Measurements from ENCODE around the gene SLC16A10.

Gene SLC16A10

GRCh38 chr6:111068109-111068865, 19.0 kb upstream of the SLC16A10 start:
- TF ChIP-seq BHLHE40 (IDR thresholded peaks at IDR 0.05; ENCODE audit: borderline replicate concordance) (no peak), ARNT (IDR thresholded peaks at IDR 0.05) (no peak), FOXK2 (IDR thresholded peaks at IDR 0.05) (no peak), ELF4 (IDR thresholded peaks at IDR 0.05) (no peak), TARDBP (IDR thresholded peaks at IDR 0.05) (no peak), NFRKB (IDR thresholded peaks at IDR 0.05) (no peak), LEF1 (IDR thresholded peaks at IDR 0.05; ENCODE audit: borderline replicate concordance) (no peak), SP1 (IDR thresholded peaks at IDR 0.05) (no peak), L3MBTL2 (conservative IDR thresholded peaks at IDR 0.05) (no peak), HDGF (IDR thresholded peaks at IDR 0.05; ENCODE audit: borderline replicate concordance) (no peak), FOXA1 (IDR thresholded peaks at IDR 0.05) (no peak), ZNF384 (IDR thresholded peaks at IDR 0.05) (no peak)
- CTCF ChIA-PET = interaction anchor here (1.5 kb wide), 1 partner anchor 11 kb away, joined by 7 read pairs; no protein-coding TSS in a partner anchor
- no peak for DNase-seq (ENCODE audit: extremely low spot score)
- POLR2A ChIA-PET = no interaction called here

DNA sequence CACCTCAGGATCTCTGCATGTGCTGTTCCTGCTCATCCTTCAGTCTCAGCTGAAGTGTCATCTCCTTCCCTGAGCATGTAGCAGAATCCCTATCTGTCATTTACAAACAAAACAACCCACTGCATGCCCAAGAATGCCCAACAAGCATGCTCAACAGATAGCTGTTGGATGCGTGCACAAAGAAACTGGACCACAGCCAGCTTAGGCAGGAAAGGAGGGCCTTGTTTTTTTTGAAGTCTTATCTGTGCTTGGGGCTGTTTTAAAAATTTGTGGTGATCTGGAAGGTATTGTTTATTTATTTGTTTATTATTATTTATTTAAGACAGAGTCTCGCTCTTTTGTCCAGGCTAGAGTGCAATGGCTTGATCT, 18.5 kb upstream of the SLC16A10 start:
- POLR2A ChIA-PET = no interaction called here
- CTCF ChIA-PET = interaction anchor here (1.5 kb wide), 1 partner anchor 12 kb away, joined by 7 read pairs; no protein-coding TSS in a partner anchor
- DNase-seq (ENCODE audit: extremely low spot score) = no peak
- no peak for TF ChIP-seq PKNOX1 (IDR thresholded peaks at IDR 0.05)
- no peak for TF ChIP-seq FOXM1 (IDR thresholded peaks at IDR 0.05; ENCODE audit: borderline replicate concordance)
- no peak for TF ChIP-seq LEF1 (IDR thresholded peaks at IDR 0.05; ENCODE audit: borderline replicate concordance)

DNA sequence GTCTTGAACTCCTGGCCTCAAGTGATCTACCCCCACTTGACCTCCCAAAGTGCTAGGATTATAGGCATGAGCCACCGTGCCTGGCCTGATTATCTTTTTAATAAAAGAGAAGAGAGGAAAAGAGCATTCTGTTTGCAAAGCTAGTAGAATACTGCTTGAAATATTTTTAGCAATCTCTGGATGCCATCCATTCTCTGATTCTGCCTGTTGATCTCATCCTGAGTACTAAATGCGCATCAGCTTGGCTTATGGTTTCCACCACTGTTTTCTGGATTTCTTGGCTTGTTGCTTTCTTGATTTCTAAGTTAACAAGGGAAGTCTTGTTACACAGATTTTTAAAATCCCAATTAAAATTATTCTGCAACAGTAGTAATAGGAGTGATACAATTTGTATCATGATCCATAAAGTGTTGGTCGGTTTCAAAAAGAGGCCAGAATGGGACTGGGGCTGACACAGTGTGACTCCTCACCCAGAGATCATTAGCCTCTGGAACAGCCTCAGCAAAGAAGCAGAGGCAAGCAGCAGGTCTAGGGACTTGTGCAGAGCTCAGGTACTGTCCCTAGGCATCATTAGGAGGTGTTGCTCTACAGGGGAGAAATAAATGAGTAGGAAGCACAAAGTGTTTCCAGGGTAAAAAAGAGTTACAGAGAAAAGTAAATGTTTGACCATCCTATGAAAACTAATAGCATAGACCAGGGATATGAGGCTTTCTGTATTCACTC, 17.8 kb upstream of the SLC16A10 start:
- ChIA-PET POLR2A (no interaction called here), CTCF (interaction anchor here (2.0 kb wide), 1 partner anchor 12 kb away, joined by 6 read pairs; no protein-coding TSS in a partner anchor)
- TF ChIP-seq FOXM1 (IDR thresholded peaks at IDR 0.05; ENCODE audit: borderline replicate concordance) = no peak
- no peak for TF ChIP-seq BHLHE40 (IDR thresholded peaks at IDR 0.05; ENCODE audit: borderline replicate concordance)
- TF ChIP-seq HDGF (IDR thresholded peaks at IDR 0.05; ENCODE audit: borderline replicate concordance) = no peak
- TF ChIP-seq NFRKB (IDR thresholded peaks at IDR 0.05) = no peak
- TF ChIP-seq FOXK2 (IDR thresholded peaks at IDR 0.05) = no peak
- TF ChIP-seq PKNOX1 (IDR thresholded peaks at IDR 0.05) = no peak
- no peak for TF ChIP-seq LEF1 (IDR thresholded peaks at IDR 0.05; ENCODE audit: borderline replicate concordance)
- no peak for TF ChIP-seq ZNF384 (IDR thresholded peaks at IDR 0.05)
- TF ChIP-seq L3MBTL2 (conservative IDR thresholded peaks at IDR 0.05) = no peak
- no peak for DNase-seq (ENCODE audit: extremely low spot score)

- ChIA-PET POLR2A (no interaction called here), CTCF (interaction anchor here (0.5 to 2.0 kb wide), 2 partner anchors 13 to 27 kb away, joined by 4 to 6 read pairs; no protein-coding TSS in a partner anchor)
- DNase-seq (ENCODE audit: extremely low spot score) = no peak
- no peak for TF ChIP-seq L3MBTL2 (conservative IDR thresholded peaks at IDR 0.05)
- no peak for TF ChIP-seq FOXA1 (IDR thresholded peaks at IDR 0.05)
- TF ChIP-seq SP1 (IDR thresholded peaks at IDR 0.05) = no peak
- TF ChIP-seq TARDBP (IDR thresholded peaks at IDR 0.05) = no peak
- TF ChIP-seq HDGF (IDR thresholded peaks at IDR 0.05; ENCODE audit: borderline replicate concordance) = no peak
- TF ChIP-seq PKNOX1 (IDR thresholded peaks at IDR 0.05) = no peak
Observed at GRCh38 chr6:111070105-111071005, 16.9 kb upstream of the SLC16A10 start.

GRCh38 chr6:111072801-111073360, 14.4 kb upstream of the SLC16A10 start:
- TF ChIP-seq PKNOX1 (IDR thresholded peaks at IDR 0.05) (no peak), NFRKB (IDR thresholded peaks at IDR 0.05) (no peak), ARNT (IDR thresholded peaks at IDR 0.05) (no peak), ZNF384 (IDR thresholded peaks at IDR 0.05) (no peak), LEF1 (IDR thresholded peaks at IDR 0.05; ENCODE audit: borderline replicate concordance) (no peak), FOXM1 (IDR thresholded peaks at IDR 0.05; ENCODE audit: borderline replicate concordance) (no peak), BHLHE40 (IDR thresholded peaks at IDR 0.05; ENCODE audit: borderline replicate concordance) (no peak), FOXK2 (IDR thresholded peaks at IDR 0.05) (no peak), ELF4 (IDR thresholded peaks at IDR 0.05) (no peak)
- POLR2A ChIA-PET = no interaction called here
- CTCF ChIA-PET = interaction anchor here (1.1 to 1.3 kb wide), 2 partner anchors 15 to 186 kb away, joined by 3 to 7 read pairs; a partner anchor contains a TSS
- DNase-seq (ENCODE audit: extremely low spot score) = no peak
